GM21381 (cell line): ENCODE measurements around the gene IL1R2.

Experiments
- ATAC-seq: cut with Tn5 transposase; IDR thresholded peaks from one replicate; pipeline ENCODE4 v1.9.1; 2021; ENCODE audit warnings: mild to moderate bottlenecking, moderate library complexity; ENCODE audit not compliant: unreplicated experiment

IL1R2 gene

DNA sequence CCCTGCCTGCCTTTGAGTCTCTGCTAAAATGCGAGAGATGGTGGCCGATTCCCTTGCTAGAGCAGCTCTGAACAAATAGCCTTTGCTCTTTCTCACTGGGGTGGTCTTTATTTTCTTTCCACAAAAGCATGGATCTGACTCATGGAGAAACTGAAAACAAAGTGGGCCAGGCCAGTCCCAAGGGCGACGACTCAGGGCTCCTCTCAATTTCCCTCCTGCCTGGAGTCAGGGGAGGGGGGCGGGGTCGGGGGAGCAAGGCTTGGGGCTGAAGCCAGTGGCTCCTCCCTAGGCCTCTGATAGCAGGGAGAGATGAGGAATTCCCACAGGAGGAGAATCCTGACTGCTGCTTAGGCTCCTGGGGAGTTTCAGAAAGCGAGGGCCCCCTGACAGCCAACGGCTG, 17.1 kb upstream of the IL1R2 start:
- no peak for ATAC-seq

DNA sequence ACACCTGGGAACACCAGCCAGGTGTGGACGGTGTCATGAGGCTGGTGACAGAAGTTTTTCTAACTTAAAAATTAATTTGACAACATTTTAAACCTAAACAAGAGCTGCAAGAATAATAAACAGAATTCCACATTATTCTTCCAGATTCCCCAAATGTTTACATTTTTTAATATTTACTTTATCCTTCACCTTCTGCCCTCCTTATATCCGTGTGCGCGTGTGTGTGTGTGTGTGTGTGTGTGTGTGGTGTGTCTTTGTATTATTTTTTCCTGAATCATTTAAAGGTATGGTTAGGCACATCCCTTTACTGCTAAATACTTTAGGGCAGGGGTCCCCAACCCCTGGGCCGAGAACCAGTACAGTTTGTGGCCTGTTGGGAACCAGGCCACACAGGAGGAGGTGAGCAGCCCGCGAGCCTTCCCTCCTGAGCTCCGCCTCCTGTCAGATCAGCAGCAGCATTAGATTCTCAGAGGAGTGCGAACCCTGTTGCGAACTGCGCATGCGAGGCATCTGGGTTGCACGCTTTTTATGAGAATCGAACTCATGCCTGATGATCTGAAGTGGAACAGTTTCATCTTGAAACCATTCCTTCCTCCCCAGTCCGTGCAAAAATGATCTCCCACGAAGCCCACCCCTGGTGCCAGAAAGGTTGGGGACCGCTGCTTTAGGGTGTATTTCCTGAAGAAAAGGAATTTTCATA, 16.4 kb upstream of the IL1R2 start:
- no peak for ATAC-seq

DNA sequence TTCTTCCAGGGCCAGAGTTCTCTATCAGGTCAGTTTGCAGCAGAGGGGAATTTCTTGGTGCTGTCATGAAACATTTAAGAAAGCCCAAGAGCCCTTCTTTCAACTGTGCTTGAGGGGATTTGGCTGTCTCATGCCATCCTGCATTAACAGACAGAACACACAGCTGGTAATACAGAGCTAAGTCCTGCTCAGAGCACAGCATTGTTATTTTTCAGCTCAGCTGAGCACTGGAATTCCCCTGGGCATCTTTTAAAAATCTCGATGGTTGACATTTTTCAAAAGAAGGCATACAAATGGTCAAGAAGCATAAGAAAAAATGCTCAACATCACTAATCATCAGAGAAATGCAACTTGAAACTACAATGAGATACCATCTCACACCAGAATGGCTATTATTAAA, 14.9 kb upstream of the IL1R2 start:
- ATAC-seq, result no peak

DNA sequence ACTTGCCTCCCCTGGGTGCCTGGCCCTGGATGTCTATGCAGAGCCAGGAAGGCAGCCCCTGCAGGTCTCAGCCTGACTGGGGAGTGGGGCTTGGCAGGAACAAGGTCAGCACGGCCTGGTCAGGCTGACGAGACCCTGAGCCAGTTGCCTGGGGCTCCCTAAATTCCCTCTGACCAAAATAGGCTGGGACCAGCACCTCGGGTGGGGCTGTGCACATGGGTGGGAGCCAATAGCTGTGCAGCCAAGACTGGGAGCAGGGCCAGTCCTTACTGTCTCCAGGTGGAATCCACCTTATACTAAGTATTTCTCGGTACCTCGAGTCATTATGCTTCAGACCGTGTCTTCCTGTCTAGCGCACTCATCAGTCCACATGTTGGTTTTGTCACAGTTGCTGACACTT, 11.4 kb upstream of the IL1R2 start:
- ATAC-seq, result no peak

DNA sequence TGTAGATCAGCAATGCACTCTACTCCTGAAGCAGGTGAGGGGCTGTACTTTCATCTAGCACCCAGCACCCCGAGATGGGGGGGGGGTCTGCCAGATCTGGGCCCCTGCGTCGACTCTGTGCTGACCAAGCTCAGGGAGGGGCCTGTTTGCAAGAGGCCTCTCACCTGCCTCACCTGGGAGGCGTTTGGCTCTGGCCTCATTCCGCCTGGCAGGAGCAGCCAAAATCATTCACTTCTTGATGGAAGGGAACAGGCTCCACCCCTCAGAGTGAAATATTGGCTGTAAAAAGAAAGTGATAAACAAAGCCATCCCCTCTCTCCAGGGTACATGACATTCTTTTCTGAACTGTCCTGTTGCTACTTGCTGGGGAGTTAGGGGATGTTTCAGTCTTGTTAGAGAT, 10.7 kb upstream of the IL1R2 start:
- no peak for ATAC-seq

DNA sequence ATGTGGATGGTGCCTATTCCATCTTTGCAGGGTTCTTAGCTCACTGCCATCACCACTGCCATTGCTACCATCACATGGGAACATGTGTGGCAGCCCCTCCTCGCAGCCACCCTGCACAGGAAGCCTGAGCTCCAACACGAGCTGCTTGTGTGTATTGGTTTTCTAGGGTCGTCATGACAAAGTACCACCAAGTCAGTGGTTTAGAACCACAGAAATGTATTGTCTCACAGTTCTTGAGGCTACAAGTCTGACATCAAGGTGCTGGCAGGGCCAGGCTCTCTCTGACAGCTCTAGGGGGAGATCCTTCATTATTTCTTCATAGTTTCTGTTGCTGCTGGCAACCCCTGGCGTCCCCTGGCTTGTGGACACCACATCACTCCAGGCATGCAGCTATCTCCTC, 10.3 kb upstream of the IL1R2 start:
- no peak for ATAC-seq

DNA sequence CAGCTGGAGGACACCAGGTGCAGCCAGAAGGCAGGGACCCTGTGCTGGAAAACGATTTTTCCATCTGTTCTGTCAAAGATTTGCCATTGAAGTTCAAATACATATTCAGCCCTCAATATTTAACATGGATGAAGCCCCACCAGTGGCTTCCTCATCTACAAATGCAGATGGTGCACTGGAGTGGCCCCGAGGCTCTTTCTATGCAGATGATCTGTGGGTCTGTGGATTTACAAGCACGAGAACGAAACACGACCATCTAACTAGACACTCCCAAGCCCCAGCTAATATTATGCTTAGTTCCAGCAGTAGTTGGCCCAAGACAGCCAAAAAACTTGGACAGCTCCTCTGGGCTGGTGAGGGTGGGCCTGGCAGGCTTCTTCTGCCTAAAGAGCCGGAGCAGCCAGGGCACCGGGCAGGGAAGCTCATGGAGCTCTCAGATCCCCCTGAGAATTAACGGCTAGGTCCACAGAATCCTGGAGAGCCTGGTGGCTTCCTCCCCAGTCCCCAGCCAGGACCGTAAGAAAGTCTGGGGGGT, 9.2 kb upstream of the IL1R2 start:
- ATAC-seq, result no peak

DNA sequence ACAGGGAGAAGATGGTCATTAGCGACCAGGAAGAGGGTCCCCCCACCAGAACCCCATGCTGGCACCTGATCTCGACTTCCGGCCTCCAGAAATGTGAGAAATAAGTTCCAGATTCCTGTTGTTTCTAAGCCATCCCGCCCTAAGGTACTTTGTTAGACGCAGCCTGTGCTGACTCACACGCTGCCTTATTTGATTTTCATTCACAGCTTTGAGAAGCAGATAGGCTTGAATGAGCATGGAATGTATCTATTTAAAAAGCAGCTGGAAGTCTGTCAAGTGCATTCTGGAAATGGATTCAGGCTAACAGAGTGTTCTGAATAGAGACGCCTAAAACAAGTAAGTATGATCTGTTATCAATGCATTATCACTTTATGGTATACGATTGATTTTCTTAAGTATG, 8.3 kb upstream of the IL1R2 start:
- no peak for ATAC-seq

DNA sequence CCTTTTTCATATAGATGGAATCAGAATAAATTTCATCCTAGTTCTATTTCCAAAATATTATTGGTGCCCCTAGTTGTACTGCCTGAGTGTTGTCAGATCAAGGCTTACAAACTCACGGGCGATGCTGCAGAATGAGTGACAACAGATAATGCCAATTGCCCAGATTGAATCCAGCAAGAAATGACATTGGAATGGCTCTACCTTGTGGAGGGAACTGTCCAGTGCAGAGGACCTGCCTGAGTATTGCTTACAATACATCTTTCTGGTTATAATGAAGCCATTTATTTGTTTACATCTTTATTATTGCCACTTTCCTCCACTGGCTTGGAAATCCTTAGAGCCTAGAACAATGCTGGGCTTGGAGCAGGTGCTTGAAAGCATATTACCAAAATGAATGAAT, 7.8 kb upstream of the IL1R2 start:
- ATAC-seq, result no peak

DNA sequence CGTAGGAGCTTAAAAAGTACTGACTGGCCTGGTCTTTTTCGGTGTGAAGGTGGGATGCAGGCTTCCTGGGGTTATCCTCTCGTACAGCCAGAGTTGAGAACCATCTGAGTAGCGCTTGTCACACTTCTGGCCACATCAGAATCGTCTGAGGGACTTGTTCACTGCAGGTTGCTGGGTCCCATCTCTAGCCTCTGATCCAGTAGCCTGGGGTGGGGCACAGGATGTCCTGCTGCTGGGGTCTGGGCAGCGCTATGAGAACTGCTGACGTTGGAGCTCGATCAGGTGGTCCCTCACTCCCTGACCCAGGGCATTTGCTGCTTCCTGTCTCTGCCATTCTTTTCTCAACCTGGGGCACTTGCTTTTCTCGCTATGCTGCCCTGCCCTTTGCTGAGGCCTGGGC, 7.1 kb upstream of the IL1R2 start:
- no peak for ATAC-seq

DNA sequence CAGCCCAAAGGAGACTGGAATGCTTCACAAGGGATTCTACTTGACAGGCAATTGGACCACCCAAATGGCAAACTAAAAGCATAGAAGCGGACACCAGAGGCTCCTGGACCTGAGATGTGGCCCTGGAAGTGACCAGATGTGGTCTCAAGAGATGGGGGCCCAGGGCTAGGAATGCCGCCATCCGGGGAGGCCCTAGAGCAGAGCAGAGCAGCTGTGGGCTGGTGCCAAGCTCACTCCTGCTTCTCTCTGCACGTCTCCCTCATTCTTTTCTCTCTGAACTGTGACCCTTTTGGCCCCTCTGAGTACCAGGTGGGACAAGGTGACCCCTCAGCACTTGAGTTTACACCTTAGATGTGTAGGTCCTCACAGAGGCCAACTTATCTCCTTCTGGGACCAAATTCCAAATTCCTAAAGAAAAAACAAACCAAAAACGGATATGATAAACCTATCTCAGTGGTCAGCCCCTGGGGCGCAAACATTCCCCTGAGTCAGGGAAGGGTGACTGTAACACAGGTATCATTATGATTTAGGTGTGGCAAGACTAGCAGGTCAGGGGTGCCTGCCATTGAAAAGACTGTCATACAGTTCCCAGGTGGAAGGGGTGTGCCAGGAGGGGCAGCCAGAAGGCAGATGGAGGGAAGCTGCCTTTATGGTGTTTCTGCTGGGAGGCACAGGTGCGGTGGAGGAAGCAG, 6.5 kb upstream of the IL1R2 start:
- ATAC-seq, result no peak

DNA sequence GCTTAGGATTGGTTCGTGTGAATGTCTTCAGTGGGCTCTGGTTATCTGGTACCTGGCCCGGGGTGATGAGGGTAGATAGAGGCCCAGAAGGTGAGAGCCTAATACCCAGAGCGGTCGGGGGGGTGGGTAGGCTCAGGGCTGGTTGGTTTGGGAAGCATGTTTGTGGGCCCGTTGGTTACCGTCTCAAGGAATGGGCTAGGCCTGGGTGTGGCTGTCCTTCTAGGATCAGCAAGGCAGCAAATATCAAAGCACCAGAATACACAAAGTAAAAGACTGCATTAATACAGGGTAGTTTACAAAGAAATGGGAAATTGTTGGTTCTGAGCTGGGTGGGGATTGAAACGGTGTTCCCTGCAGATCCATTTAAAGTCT, 6.0 kb upstream of the IL1R2 start:
- no peak for ATAC-seq

DNA sequence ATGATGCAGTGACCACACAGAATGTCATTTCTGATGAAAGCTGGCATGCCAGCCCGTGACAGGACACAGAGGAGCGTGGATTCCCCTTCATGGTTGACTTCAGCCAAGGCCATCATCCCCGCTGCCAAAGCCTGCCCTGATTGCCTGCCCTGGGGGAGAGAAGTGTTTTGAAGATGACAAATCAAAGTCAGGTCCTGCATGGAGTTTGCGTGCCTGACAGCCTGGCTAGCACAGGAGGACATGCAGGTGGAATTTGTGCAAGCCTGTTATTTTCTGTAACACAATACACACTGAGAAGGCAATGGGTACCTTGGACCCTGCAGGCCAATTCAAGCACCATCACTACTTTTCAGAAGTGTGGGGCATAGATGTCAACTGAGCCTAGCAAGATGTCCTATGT, 5.4 kb upstream of the IL1R2 start:
- ATAC-seq, result no peak

DNA sequence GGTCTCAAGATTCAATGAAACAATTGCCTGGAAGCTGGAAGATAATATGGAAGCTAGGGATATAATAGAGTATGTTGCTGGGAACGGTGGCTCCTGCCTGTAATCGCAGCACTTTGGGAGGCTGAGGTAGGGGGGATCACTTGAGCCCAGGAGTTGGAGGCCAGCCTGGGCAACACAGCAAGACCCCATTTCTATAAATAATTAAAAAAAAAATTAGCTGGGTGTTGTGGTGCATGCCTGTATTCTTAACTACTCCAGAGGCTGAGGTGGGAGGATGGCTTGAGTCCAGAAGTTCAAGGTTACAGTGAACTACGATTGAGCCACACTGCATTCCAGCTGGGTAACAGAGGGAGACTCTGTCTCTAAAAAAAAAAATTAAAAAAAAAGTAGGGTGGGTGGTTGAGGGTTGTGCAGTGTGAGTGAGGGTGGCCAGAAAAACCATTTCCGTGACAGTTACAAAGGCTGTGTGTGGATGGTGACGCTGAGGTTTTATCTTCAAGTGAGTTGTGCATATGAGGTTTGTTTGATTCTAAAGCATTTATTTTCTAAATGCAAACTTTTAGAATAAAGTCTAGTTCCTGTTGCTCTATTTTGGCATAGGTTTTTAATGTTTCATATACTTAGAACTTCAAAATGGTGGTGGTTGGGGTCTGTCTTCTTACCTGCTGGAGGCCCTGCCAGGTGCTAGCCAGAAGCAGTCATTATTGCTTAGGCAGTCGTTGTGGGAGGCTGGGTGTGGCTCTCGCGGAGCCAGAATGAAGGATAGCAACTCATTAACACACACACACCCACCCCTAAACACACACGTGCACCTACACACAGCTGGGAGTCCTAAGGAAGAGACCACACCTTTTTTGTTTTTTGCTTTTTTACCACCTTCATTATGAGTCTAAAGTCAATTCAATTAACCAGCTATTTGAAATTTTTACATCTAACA, 4.7 kb upstream of the IL1R2 start:
- ATAC-seq, result no peak

DNA sequence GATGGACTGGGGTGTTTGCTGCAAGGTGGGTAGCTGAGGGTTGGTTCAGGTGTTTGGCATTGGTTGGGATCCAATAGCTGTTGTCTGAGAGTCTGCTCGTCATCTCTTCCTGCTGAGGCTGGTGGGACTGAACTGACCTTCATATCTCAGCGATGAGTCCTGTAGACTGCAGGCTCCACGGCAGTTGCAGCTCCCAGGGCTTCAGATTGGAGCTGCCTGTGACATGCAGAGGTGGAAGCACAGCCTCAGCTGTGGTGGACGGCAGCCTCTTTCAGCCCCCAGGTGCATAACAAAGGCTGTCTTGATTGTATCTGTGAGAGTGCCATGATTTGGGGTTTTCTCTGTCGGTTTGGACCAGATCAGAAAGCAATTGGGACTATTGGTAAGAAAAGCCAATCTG, 3.9 kb upstream of the IL1R2 start:
- ATAC-seq, result no peak

DNA sequence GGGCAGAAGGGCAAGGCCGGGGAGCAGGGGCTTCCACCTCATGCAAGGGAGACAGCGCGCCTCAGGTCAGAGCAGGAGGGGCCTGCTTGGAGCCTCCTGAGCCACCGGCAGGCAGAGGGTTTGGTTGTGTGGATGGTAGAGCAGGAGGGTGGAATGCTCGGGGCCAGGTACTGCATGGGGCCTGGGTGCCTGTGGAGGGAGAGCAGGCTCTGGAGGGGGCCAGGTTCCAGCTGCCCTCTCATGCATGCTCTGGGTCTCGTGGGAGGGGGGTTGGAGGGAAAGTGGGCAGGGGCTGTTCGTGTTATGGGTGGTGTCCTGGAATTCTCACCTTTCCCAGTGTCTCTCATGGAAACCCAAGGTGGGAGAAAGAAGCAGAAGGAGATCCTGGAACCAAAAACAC, 3.2 kb upstream of the IL1R2 start:
- no peak for ATAC-seq

DNA sequence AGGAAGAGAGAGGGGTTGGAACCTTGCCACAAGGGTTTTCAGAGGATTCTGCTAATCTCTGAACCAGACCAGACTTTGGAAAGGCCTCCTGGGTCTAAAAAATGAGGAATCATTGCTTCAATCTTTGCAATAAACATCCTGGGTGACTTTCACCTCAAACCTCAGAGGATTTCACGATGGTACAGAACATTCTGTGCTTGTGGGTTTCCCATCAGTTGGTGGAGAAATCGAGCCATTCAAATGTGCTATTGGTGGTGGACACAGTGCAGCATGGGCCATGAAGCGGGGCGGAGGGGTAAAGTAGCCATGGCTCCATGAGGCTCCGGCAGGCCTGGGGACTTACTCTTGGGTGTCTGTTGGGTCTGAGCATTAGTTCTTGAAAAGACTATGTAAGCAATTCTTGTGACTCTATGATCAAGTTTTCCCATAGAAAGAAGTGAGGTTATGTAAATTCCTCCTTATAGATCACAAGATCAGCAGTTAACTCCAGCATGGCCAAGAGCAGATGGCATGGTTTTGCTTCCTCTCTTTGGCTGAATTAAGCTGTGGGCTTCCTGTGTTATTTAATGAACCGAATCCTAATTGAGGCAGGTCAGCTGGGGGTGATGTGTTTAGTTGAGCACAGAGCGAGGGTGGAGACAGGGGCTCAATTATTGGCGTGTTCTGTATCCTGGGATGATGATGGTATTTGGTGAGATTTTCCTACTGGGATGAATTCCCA, 1.9 kb upstream of the IL1R2 start:
- ATAC-seq, result no peak

DNA sequence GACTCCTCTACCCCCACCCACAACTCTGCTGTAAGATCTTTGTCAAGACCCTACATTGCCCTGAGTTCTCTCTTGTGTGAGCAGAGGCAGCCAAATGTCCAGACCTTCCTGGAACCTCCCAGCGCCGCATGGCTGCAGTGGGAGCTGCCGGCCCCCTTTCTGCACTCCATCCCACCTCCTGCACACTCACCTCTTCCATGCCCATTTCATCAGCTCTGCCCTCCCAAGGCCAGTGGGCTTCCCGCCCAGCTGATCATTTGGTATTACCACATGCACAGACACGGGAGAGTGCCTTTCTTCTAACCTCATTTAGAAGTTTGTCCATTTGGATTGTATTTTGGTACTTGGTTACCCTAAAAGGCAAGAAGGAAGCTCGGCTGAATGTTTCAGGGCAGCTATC, 2.0 kb downstream of the IL1R2 start:
- no peak for ATAC-seq

DNA sequence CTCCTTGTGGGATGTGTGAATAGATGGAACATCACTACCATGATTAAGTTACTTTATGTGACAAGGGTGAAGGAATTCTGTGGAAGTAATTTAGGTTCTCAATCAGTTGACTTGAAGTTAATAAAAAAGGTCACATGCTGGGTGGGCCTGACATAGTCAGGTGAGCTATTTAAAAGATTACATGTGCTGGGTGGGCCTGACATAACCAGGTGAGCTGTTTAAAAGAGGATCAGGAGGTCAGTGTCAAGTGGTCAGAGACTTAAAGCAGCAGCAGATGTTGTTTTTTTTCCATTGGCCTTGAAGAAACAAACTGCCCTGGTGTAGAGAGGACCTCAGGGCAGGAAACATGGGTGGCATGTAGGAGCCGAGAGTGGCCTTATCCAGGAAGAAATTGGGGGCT, 3.3 kb downstream of the IL1R2 start:
- no peak for ATAC-seq

DNA sequence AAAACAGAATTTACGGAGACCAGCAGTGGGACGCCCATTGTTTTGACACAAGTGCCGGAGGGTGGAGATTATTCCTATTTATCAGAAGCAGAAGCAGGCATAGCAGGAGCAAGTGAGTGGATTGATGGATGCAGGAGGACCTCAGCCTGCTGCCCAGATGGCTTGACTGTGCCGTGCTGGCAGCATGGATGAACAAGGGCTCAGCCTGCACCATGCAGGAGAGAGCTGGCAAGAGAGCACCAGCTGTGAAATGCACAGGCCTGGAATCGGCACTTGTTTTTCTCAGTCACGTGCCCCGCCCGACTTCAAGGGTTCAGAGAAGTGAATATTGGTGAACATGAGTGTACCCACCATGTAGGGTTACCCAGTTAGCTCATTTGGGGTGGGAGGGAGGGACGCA, 4.0 kb downstream of the IL1R2 start:
- no peak for ATAC-seq

DNA sequence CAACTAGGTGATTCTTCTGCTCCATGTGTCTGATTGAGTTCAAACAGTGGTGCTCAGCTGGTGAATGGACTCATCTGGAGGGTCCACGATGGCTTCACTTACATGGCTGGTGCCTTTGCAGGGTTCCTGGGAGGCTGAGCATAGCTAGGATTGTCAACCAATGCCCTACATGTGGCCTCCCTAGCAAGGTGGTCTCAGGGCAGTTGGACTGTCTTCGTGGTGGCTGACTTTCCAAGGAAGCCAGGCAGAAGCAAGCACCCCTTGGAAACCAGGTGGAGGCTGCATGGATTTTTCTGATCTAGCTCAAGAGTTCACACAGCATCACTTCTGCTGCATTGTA, 6.8 kb downstream of the IL1R2 start:
- ATAC-seq, result no peak
